ENCODE results near the gene SYNJ2BP. TPM values are rescaled to one million over a fixed set of nuclear protein-coding genes. Genes with fewer than 3 reads are reported as not detected.
"Not testable (repeated sequence)": the region's sequence is repeated elsewhere in the genome, so short reads cannot be mapped to it uniquely, and the experiment has no call there.

The SYNJ2BP gene
- polyA plus RNA-seq, 1 experiment: 29.2 TPM

DNA sequence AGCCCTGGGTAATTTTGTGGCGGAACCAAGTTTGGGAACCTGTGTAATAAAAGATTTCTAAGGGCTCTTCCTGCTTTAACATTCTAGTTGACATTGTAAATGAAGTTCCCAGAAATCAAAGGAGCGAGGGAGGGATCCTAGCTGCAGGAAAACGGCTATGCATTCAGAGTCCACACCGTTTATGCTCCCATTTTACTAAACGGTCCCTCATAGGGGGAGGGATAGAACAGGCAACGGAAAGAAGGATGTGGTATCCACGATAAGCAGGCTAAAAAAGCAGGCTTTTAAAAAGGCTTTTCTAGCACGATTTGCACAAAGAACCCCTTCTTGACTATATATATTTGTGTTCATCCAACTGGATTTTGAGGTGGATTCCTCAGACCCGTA is 559 bp downstream of the SYNJ2BP start:
- no peaks in the 10 kb centered on the region for H3K27me3 ChIP-seq (ENCODE audit: control insufficient read depth, insufficient read depth, low read length)
- H3K9me3 ChIP-seq (ENCODE audit: control insufficient read depth, insufficient read depth, low read length): no peaks in the 10 kb centered on the region
- POLR2A ChIA-PET: no interaction called here
- peak overlapping the region; percentile 97 for H3K4me3 ChIP-seq (ENCODE audit: low read depth, low read length)
- TF ChIP-seq, protein P1, sequence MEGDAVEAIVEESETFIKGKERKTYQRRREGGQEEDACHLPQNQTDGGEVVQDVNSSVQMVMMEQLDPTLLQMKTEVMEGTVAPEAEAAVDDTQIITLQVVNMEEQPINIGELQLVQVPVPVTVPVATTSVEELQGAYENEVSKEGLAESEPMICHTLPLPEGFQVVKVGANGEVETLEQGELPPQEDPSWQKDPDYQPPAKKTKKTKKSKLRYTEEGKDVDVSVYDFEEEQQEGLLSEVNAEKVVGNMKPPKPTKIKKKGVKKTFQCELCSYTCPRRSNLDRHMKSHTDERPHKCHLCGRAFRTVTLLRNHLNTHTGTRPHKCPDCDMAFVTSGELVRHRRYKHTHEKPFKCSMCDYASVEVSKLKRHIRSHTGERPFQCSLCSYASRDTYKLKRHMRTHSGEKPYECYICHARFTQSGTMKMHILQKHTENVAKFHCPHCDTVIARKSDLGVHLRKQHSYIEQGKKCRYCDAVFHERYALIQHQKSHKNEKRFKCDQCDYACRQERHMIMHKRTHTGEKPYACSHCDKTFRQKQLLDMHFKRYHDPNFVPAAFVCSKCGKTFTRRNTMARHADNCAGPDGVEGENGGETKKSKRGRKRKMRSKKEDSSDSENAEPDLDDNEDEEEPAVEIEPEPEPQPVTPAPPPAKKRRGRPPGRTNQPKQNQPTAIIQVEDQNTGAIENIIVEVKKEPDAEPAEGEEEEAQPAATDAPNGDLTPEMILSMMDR (IDR thresholded peaks at IDR 0.05; ENCODE audit: low read depth, low read length): no peak
- no peak for DNase-seq (ENCODE audit: low read depth, low spot score)
- H3K27ac ChIP-seq (ENCODE audit: low read depth, low read length): no peak overlapping the region
- CTCF ChIA-PET: no interaction called here

DNA sequence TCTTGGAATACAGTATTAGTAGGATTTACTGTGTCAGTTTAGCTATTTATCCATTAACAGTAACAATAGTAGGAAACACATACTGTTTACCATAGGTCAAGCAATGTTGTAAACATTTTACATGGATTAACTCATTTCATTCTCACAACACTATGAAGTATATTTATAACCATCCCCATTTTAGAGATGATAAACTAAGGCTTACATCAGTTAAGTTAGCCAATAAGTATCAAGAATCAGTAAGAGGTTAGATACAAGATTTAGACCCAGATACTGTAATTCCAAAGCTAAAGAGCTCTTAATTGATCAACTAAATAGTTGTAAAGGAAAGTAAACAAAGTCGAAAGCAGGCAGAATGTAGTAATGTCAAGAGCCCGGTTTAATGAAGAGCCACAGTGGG is 1.1 kb downstream of the SYNJ2BP start:
- ChIA-PET CTCF (interaction anchor here (0.6 to 0.8 kb wide), 2 partner anchors 12 to 22 kb away, joined by 4 read pairs; no protein-coding TSS in a partner anchor), POLR2A (interaction anchor here (0.6 to 0.7 kb wide), 2 partner anchors 84 to 594 kb away, joined by 4 to 5 read pairs; no protein-coding TSS in a partner anchor)
- peak overlapping the region; percentile 97 for H3K4me3 ChIP-seq (ENCODE audit: low read depth, low read length)

DNA sequence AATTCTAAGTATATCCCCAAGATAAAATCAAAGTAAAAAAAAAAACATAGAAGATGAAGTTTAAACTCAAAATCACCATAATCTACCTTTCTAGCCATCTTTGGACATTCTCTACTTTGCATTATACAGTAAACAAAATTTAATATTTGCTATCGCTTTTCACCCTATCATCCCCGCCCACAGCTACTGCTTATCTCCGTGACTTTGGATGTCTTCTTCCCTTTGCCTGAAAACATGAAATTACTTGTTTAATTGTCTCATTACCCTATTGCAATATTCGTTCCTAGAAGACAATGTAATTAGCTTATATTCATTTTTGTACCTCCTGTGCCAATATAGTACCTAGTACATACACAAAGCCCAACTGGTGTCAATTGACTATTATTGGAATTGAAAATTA is 9.3 kb downstream of the SYNJ2BP start:
- H3K4me3 ChIP-seq (ENCODE audit: low read depth, low read length): no peak overlapping the region
- TF ChIP-seq, protein P1 (IDR thresholded peaks at IDR 0.05; ENCODE audit: low read depth, low read length): no peak
- H3K27ac ChIP-seq (ENCODE audit: low read depth, low read length): no peak overlapping the region
- DNase-seq (ENCODE audit: low read depth, low spot score): no peak
- ChIA-PET CTCF (no interaction called here), POLR2A (no interaction called here)
- H3K27me3 ChIP-seq (ENCODE audit: control insufficient read depth, insufficient read depth, low read length): no peaks in the 10 kb centered on the region
- H3K9me3 ChIP-seq (ENCODE audit: control insufficient read depth, insufficient read depth, low read length): no peaks in the 10 kb centered on the region

More for the DNA sequence above, 1.1 kb downstream of the SYNJ2BP start:
- no peaks in the 10 kb centered on the region for H3K27me3 ChIP-seq (ENCODE audit: control insufficient read depth, insufficient read depth, low read length)
- H3K27ac ChIP-seq (ENCODE audit: low read depth, low read length): no peak overlapping the region
- no peak for DNase-seq (ENCODE audit: low read depth, low spot score)
- no peaks in the 10 kb centered on the region for H3K9me3 ChIP-seq (ENCODE audit: control insufficient read depth, insufficient read depth, low read length)
- TF ChIP-seq, protein P1 (IDR thresholded peaks at IDR 0.05; ENCODE audit: low read depth, low read length): no peak

DNA sequence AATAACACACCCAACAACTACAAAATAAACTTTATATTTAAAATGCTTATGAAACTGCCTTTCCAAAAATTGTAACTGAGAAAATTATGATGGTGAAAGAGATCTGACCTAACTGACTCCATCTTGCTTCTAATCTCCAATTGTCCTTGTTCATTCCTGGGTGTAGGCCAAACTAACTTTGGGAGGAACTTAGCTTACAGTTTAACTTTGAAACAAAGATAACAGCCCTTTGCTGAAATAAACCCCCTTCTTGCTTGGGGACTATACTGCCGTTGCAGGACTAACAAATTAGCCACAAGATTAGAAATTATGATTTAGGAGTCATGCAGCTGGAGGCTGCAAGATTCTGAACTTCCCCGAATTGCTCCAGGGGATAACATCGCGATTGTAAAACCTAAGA is 10.7 kb downstream of the SYNJ2BP start:
- POLR2A ChIA-PET; H3K27ac ChIP-seq (ENCODE audit: low read depth, low read length); H3K27me3 ChIP-seq (ENCODE audit: control insufficient read depth, insufficient read depth, low read length); H3K9me3 ChIP-seq (ENCODE audit: control insufficient read depth, insufficient read depth, low read length); CTCF ChIA-PET; DNase-seq (ENCODE audit: low read depth, low spot score); H3K4me3 ChIP-seq (ENCODE audit: low read depth, low read length): not testable (repeated sequence)

DNA sequence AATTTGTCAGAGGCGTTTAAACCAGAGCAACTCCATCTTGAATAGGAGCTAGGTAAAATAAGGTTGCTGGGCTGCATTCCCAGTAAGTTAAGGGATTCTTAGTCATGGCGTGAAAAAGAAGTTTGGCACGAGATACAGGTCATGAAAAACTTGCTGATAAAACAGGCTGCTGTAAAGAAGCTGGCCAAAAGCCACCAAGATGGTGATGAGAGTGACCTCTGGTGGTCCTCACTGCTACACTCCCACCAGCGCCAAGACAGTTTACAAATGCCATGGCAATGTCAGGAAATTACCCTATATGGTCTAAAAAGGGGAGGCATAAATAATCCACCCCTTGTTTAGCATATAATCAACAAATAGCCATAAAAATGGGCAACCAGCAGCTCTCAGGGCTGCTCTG is 13.6 kb downstream of the SYNJ2BP start:
- H3K4me3 ChIP-seq (ENCODE audit: low read depth, low read length); H3K27me3 ChIP-seq (ENCODE audit: control insufficient read depth, insufficient read depth, low read length); H3K27ac ChIP-seq (ENCODE audit: low read depth, low read length); POLR2A ChIA-PET; H3K9me3 ChIP-seq (ENCODE audit: control insufficient read depth, insufficient read depth, low read length): not testable (repeated sequence)
- CTCF ChIA-PET: interaction anchor here (1.1 to 1.6 kb wide), 2 partner anchors 12 to 20 kb away, joined by 4 read pairs; no protein-coding TSS in a partner anchor
- peak; percentile 2 for DNase-seq (ENCODE audit: low read depth, low spot score)

DNA sequence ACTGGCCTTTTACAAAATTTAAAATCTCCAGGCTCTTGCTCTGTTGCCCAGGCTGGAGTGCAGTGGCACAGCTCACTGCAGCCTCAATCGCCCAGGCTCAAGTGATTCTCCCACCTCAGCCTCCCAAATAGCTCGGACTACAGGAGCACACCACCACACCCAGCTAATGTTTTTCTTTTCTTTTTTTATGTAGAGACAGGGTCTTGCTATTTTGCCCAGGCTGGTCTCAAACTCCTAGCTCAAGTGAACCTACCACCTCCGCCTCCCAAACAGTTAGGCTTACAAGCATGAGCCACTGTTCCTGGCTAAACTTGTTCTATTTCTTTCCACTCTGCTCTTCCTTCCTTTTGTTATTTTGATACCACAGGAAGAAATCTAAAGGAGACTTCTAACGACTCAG is 15.2 kb downstream of the SYNJ2BP start:
- ChIA-PET POLR2A (no interaction called here), CTCF (no interaction called here)
- H3K4me3 ChIP-seq (ENCODE audit: low read depth, low read length): no peak overlapping the region
- H3K9me3 ChIP-seq (ENCODE audit: control insufficient read depth, insufficient read depth, low read length): no peaks in the 10 kb centered on the region; the same call in 1 of the 2 replicates
- no peaks in the 10 kb centered on the region for H3K27me3 ChIP-seq (ENCODE audit: control insufficient read depth, insufficient read depth, low read length)
- H3K27ac ChIP-seq (ENCODE audit: low read depth, low read length): no peak overlapping the region
- TF ChIP-seq, protein P1 (IDR thresholded peaks at IDR 0.05; ENCODE audit: low read depth, low read length): no peak
- DNase-seq (ENCODE audit: low read depth, low spot score): no peak
